NCI-H2107 (cell line): ENCODE data around the gene SF3B2.
"Not testable (repeated sequence)": the region's sequence is repeated elsewhere in the genome, so short reads cannot be mapped to it uniquely, and the experiment has no call there.

ENCODE experiments used
- DNase-seq: peaks from one replicate; lab custom pipeline; 2025; lab: John Stamatoyannopoulos, UW

SF3B2 gene

GRCh38 chr11:66106786-66107599, 54.8 kb downstream of the SF3B2 start:
- no peak for DNase-seq

- DNase-seq: no peak
Measured at GRCh38 chr11:66107600-66108510, 55.7 kb downstream of the SF3B2 start.

GRCh38 chr11:66109294-66109693, 57.1 kb downstream of the SF3B2 start:
- DNase-seq: no peak

GRCh38 chr11:66111158-66111557, 59.0 kb downstream of the SF3B2 start:
- no peak for DNase-seq

GRCh38 chr11:66112041-66112491, 59.9 kb downstream of the SF3B2 start:
- DNase-seq: no peak

- no peak for DNase-seq
Measured at GRCh38 chr11:66112601-66113499, 60.7 kb downstream of the SF3B2 start.

- DNase-seq: not testable (repeated sequence)
Measured at GRCh38 chr11:66114957-66115356, 62.8 kb downstream of the SF3B2 start.

- DNase-seq: no peak
Measured at GRCh38 chr11:66115638-66116301, 63.6 kb downstream of the SF3B2 start.

- DNase-seq: no peak
Measured at GRCh38 chr11:66116576-66117361, 64.6 kb downstream of the SF3B2 start.

- no peak for DNase-seq
Measured at GRCh38 chr11:66118847-66119246, 66.7 kb downstream of the SF3B2 start.
